Measurements from ENCODE around the gene NFATC1.

NFATC1 gene

GRCh38 chr18:79458917-79459803, 63.4 kb downstream of the NFATC1 start:
- POLR2A ChIA-PET, result interaction anchor here (1.0 kb wide), 1 partner anchor 16 kb away, joined by 3 read pairs; no protein-coding TSS in a partner anchor
- H3K4me3 ChIP-seq (ENCODE audit: low read depth, low read length), result no peak overlapping the region
- CTCF ChIA-PET, result no interaction called here
- no peak for TF ChIP-seq CTCF (IDR thresholded peaks at IDR 0.05; ENCODE audit: insufficient read depth, low read length, missing control alignments)
- no peak for DNase-seq (ENCODE audit: low read depth, low spot score)

GRCh38 chr18:79459946-79460480, 64.3 kb downstream of the NFATC1 start:
- ChIA-PET POLR2A (no interaction called here), CTCF (no interaction called here)
- TF ChIP-seq CTCF (IDR thresholded peaks at IDR 0.05; ENCODE audit: insufficient read depth, low read length, missing control alignments), result no peak
- H3K4me3 ChIP-seq (ENCODE audit: low read depth, low read length), result no peak overlapping the region
- no peak for DNase-seq (ENCODE audit: low read depth, low spot score)

- CTCF ChIA-PET, result no interaction called here
- POLR2A ChIA-PET, result no interaction called here
- DNase-seq (ENCODE audit: low read depth, low spot score), result no peak
- TF ChIP-seq CTCF (IDR thresholded peaks at IDR 0.05; ENCODE audit: insufficient read depth, low read length, missing control alignments), result no peak
- H3K4me3 ChIP-seq (ENCODE audit: low read depth, low read length), result no peak overlapping the region
Observed at GRCh38 chr18:79460481-79461300, 65.0 kb downstream of the NFATC1 start.

- TF ChIP-seq CTCF (IDR thresholded peaks at IDR 0.05; ENCODE audit: insufficient read depth, low read length, missing control alignments), result no peak
- H3K4me3 ChIP-seq (ENCODE audit: low read depth, low read length), result no peak overlapping the region
Observed at GRCh38 chr18:79461627-79462026, 65.9 kb downstream of the NFATC1 start.

GRCh38 chr18:79463424-79463960, 67.8 kb downstream of the NFATC1 start:
- no peak overlapping the region for H3K4me3 ChIP-seq (ENCODE audit: low read depth, low read length)
- POLR2A ChIA-PET, result no interaction called here
- CTCF ChIA-PET, result no interaction called here
- no peak for DNase-seq (ENCODE audit: low read depth, low spot score)
- no peak for TF ChIP-seq CTCF (IDR thresholded peaks at IDR 0.05; ENCODE audit: insufficient read depth, low read length, missing control alignments)

More at GRCh38 chr18:79461627-79462026, 65.9 kb downstream of the NFATC1 start:
- ChIA-PET CTCF (no interaction called here), POLR2A (no interaction called here)
- DNase-seq (ENCODE audit: low read depth, low spot score), result no peak

Measured in AG04449 (cell line).